ENCODE measurements around the gene MYDGF.

Gene MYDGF

GRCh38 chr19:4660993-4661392, 9.1 kb downstream of the MYDGF start:
- no peak for TF ChIP-seq Cebpa-rat (IDR thresholded peaks at IDR 0.05)
- Histone ChIP-seq H3K4me1 (peaks cover 22% of the 10 kb centered on the region), H3K27me3 (no peaks in the 10 kb centered on the region), H3K4me2 (peak overlapping the region; percentile 18), H4K20me1 (peaks cover 63% of the 10 kb centered on the region), H3K9me3 (no peaks in the 10 kb centered on the region), H3K4me3 (no peak overlapping the region), H3K9ac (no peak overlapping the region), H3K36me3 (peaks cover 89% of the 10 kb centered on the region), H3K27ac (no peak overlapping the region)

GRCh38 chr19:4660181-4660791, 9.9 kb downstream of the MYDGF start:
- peak overlapping the region; percentile 18 for H3K4me2 ChIP-seq
- peaks cover 63% of the 10 kb centered on the region for H4K20me1 ChIP-seq
- peaks cover 91% of the 10 kb centered on the region for H3K36me3 ChIP-seq
- peaks cover 22% of the 10 kb centered on the region for H3K4me1 ChIP-seq
- H3K9ac ChIP-seq, result no peak overlapping the region
- H3K27me3 ChIP-seq, result no peaks in the 10 kb centered on the region
- H3K27ac ChIP-seq, result no peak overlapping the region
- H3K9me3 ChIP-seq, result no peaks in the 10 kb centered on the region
- no peak for TF ChIP-seq Cebpa-rat (IDR thresholded peaks at IDR 0.05)
- H3K4me3 ChIP-seq, result no peak overlapping the region

- H3K27ac ChIP-seq, result no peak overlapping the region
- peaks cover 69% of the 10 kb centered on the region for H4K20me1 ChIP-seq
- H3K9ac ChIP-seq, result no peak overlapping the region; the same call in 1 of the 2 replicates
- H3K27me3 ChIP-seq, result no peaks in the 10 kb centered on the region
- no peak for TF ChIP-seq Cebpa-rat (IDR thresholded peaks at IDR 0.05)
- H3K9me3 ChIP-seq, result no peaks in the 10 kb centered on the region
- peaks cover 35% of the 10 kb centered on the region for H3K4me1 ChIP-seq
- peaks cover 95% of the 10 kb centered on the region for H3K36me3 ChIP-seq
- no peak overlapping the region for H3K4me2 ChIP-seq
- no peak overlapping the region for H3K4me3 ChIP-seq
Measured at GRCh38 chr19:4657835-4658234, 12.3 kb downstream of the MYDGF start.

DNA sequence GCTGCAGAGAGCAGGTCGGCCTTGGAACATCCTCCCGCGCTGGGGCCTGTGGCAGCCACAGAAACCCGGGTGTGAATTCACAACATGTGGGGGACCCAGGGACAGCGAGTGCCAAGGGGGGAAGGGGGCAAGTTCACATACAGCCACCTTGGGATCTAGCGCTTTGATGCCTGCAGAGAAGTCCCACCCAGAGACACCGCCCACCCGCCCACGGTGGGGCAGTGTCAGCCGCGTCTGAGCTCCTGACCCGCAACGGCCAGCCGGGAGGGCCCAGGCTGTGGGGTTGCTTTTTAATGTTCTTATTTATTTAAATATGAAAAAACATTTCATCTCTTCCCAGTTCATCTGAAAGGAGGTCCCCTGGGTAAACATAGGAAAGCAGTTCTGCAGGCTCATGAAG, 12.9 kb downstream of the MYDGF start:
- Histone ChIP-seq H3K36me3 (peaks cover 94% of the 10 kb centered on the region), H3K9ac (no peak overlapping the region; the same call in 1 of the 2 replicates), H3K27ac (no peak overlapping the region), H3K4me1 (peaks cover 35% of the 10 kb centered on the region), H3K4me2 (no peak overlapping the region), H3K9me3 (no peaks in the 10 kb centered on the region), H4K20me1 (peaks cover 65% of the 10 kb centered on the region), H3K4me3 (no peak overlapping the region), H3K27me3 (no peaks in the 10 kb centered on the region)
- no peak for TF ChIP-seq Cebpa-rat (IDR thresholded peaks at IDR 0.05)

DNA sequence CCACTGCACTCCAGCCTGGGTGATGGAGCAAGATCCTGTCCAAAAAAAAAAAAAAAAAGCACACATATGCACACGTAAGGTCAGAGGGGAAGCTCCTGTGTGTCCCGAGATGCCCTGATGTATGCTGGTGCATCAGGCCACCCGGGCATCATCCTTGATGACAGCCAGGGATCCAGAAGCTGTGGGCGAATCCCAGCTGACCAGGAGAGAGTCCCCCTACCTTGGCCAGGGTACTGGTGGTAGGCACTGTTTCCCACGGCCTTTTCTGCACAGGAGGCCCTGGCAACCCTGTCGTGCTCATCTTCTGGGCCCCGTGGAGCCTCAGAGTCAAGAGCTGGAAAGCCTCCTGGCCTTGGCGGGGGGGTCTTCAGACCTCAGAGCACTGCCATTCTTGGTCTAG, 14.0 kb downstream of the MYDGF start:
- Histone ChIP-seq H3K4me2 (no peak overlapping the region), H3K27me3 (no peaks in the 10 kb centered on the region), H3K9me3 (no peaks in the 10 kb centered on the region), H3K9ac (no peak overlapping the region), H3K4me3 (no peak overlapping the region), H3K4me1 (peaks cover 32% of the 10 kb centered on the region), H4K20me1 (peaks cover 59% of the 10 kb centered on the region), H3K36me3 (peaks cover 96% of the 10 kb centered on the region), H3K27ac (no peak overlapping the region)
- TF ChIP-seq Cebpa-rat (IDR thresholded peaks at IDR 0.05), result no peak

DNA sequence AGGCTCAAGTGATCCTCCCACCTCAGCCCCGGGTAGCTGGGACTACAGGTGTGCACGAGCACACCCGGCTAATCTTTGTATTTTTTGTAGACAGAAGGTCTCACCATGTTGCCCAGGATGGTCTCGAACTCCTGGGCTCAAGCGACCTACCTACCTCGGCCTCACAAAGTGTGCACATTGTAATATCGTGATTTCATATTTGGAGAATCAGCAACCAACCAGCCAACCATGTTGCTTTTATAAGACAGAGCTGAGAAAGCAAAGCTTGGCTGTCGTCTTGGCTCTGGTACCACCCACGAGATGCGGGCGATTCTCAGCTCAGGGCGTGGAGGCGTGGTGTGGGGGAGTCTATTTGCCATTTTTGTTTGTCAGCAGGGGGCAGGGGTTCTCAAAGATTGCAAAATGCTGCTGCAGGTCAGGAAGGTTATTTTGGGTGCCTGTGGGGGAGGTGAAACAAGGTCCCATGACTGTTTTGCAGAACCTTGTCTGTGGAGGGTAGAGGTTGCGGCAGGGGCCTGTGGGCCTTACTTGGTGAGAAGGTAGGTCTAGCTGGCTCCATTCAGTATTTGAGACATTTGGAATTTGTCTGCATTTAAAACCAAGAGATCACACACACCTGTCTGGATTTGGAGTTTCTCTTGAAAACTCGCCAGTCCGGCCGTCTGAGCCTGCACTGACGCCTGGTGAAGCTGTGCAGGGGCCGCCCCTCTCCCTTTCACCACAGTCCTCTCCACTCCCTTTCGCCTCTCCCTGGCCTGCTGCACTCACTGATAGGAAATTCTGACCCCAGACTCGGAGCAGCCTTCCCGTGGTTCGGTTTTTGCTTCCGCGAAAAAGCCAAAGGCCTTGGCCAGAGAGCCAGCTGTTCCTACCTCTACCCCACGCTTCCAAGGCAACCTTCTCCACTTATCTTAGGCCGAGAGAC, 15.4 kb downstream of the MYDGF start:
- Histone ChIP-seq H3K4me2 (0 out of 2 replicates have a peak overlapping the region, but pooled peaks have one; percentile 14), H3K4me1 (peaks cover 27% of the 10 kb centered on the region), H4K20me1 (peaks cover 49% of the 10 kb centered on the region), H3K4me3 (no peak overlapping the region), H3K9ac (peak overlapping the region; percentile 32), H3K27ac (0 out of 2 replicates have a peak overlapping the region, but pooled peaks have one; percentile 4), H3K9me3 (no peaks in the 10 kb centered on the region), H3K27me3 (no peaks in the 10 kb centered on the region), H3K36me3 (peaks cover 95% of the 10 kb centered on the region)
- no peak for TF ChIP-seq Cebpa-rat (IDR thresholded peaks at IDR 0.05)

GRCh38 chr19:4653793-4654436, 16.2 kb downstream of the MYDGF start:
- Histone ChIP-seq H3K4me3 (no peak overlapping the region), H3K9me3 (no peaks in the 10 kb centered on the region), H4K20me1 (peaks cover 49% of the 10 kb centered on the region), H3K27me3 (no peaks in the 10 kb centered on the region), H3K36me3 (peaks cover 94% of the 10 kb centered on the region), H3K27ac (no peak overlapping the region), H3K4me1 (peaks cover 35% of the 10 kb centered on the region), H3K9ac (0 out of 2 replicates have a peak overlapping the region, but pooled peaks have one; percentile 10), H3K4me2 (no peak overlapping the region)
- no peak for TF ChIP-seq Cebpa-rat (IDR thresholded peaks at IDR 0.05)

DNA sequence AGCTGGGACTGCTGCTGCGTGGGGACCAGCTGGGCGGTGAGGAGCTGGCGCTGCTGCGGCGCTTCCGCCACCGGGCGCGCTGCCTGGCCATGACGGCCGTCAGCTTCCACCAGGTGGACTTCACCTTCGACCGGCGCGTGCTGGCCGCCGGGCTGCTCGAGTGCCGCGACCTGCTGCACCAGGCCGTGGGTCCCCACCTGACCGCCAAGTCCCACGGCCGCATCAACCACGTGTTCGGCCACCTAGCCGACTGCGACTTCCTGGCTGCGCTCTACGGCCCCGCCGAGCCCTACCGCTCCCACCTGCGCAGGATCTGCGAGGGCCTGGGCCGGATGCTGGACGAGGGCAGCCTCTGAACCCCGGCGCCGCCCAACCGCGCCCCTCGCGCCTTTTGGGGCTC, 18.1 kb downstream of the MYDGF start:
- no peak overlapping the region for H3K4me3 ChIP-seq

GRCh38 chr19:4650159-4650558, 20.0 kb downstream of the MYDGF start:
- H3K9ac ChIP-seq, result no peak overlapping the region
- no peak overlapping the region for H3K4me3 ChIP-seq
- H3K4me1 ChIP-seq, result peaks cover 56% of the 10 kb centered on the region
- no peaks in the 10 kb centered on the region for H3K27me3 ChIP-seq
- no peaks in the 10 kb centered on the region for H3K9me3 ChIP-seq
- H3K27ac ChIP-seq, result peak overlapping the region; percentile 90
- peaks cover 23% of the 10 kb centered on the region; the same call in 1 of the 2 replicates for H4K20me1 ChIP-seq
- H3K36me3 ChIP-seq, result peaks cover 67% of the 10 kb centered on the region
- no peak overlapping the region for H3K4me2 ChIP-seq
- TF ChIP-seq Cebpa-rat (IDR thresholded peaks at IDR 0.05), result no peak

More for the DNA sequence above, 18.1 kb downstream of the MYDGF start:
- Histone ChIP-seq H3K27ac (no peak overlapping the region), H3K9me3 (no peaks in the 10 kb centered on the region), H3K9ac (no peak overlapping the region), H3K4me1 (peaks cover 44% of the 10 kb centered on the region), H3K4me2 (no peak overlapping the region), H3K27me3 (no peaks in the 10 kb centered on the region), H3K36me3 (peaks cover 75% of the 10 kb centered on the region), H4K20me1 (peaks cover 34% of the 10 kb centered on the region)
- no peak for TF ChIP-seq Cebpa-rat (IDR thresholded peaks at IDR 0.05)

Data from BLaER1 (cell line).